Stimulated activated CD4-positive, alpha-beta T cell treated with anti-CD3 and anti-CD28 coated beads, Interleukin-4, amount 100 ng/mL, for 24 hours (primary cell): ENCODE measurements around the gene NAIF1.

Experiments
- DNase-seq: peaks from one replicate; pipeline ENCODE4 v3.0.0-alpha.2; 2020

NAIF1 gene

GRCh38 chr9:128102196-128102595, 35.1 kb upstream of the NAIF1 start:
- DNase-seq, result no peak

DNA sequence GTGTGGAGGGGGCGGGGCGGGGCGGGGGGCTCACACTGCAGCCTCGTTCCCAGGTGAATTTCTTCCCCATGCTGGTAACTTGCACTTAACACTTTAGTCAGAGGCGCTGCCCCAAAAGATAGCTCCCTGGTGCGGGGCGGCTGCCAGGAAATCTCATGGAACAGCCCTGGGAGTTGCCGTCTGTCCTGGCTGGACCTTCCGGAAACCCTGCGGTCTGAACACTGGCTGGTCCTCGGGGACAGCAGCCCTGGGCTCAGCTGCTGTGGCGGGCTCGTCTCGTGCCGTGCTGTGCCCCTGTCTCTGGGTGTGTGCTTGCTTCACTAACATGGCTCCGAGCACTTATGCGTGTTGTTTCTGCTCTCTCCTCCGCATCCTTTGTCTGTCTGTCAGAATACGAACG, 34.6 kb upstream of the NAIF1 start:
- DNase-seq, result no peak

DNA sequence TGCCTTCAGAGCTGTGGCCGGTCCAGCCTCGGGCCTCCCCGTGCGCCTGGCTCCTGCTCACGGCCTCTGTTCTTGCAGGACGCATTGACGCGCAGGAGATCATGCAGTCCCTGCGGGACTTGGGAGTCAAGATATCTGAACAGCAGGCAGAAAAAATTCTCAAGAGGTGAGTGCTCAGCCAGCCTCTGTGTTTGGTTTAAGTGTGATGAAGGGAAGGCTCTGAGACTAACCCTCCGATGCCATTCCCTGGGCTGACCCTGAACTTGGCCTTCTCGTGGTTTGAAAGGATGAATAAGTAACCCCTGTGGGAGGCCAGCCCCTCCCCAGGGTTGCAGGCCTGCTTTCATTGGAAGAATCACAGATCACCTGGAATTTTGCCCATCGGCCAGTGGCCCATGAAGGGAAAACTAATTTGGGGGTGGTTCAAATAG, 34.1 kb upstream of the NAIF1 start:
- no peak for DNase-seq

GRCh38 chr9:128100581-128100980, 33.5 kb upstream of the NAIF1 start:
- no peak for DNase-seq

- DNase-seq, result no peak
These were observed 32.9 kb upstream of the NAIF1 start for GRCh38 chr9:128099932-128100491.

DNA sequence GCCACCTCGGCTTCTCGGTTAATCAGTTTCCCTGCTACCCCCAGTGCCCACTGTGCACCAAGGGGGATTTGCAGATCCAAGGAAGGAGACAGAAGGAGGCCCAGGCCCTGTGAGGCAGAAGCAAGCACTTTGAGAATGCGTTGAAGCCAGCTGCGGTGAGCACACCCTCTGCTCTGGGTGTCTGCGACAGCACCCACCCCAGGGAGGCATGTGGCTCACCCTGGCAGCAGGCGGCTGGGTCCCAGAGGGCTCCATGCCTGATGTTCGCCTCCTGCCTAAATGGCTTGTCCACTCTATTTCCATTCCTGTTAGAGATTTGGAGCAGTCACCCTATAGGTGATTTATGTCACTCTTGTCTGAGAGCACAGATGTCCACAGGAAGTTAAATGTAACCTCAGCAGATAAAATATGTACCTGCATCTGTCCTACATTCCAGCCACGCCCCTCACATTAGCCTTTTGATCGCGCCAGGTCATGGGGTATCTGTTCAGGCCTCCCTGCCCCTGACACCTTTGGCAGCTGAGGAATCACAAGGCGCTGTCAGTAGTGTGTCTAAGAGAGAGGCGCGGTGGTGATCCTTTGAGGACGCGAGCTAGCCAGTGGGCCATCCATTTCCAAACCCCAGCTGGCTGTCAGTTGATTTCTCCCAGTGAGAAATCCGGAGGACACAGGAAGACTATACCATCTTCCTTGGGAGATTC, 32.3 kb upstream of the NAIF1 start:
- DNase-seq, result no peak

DNA sequence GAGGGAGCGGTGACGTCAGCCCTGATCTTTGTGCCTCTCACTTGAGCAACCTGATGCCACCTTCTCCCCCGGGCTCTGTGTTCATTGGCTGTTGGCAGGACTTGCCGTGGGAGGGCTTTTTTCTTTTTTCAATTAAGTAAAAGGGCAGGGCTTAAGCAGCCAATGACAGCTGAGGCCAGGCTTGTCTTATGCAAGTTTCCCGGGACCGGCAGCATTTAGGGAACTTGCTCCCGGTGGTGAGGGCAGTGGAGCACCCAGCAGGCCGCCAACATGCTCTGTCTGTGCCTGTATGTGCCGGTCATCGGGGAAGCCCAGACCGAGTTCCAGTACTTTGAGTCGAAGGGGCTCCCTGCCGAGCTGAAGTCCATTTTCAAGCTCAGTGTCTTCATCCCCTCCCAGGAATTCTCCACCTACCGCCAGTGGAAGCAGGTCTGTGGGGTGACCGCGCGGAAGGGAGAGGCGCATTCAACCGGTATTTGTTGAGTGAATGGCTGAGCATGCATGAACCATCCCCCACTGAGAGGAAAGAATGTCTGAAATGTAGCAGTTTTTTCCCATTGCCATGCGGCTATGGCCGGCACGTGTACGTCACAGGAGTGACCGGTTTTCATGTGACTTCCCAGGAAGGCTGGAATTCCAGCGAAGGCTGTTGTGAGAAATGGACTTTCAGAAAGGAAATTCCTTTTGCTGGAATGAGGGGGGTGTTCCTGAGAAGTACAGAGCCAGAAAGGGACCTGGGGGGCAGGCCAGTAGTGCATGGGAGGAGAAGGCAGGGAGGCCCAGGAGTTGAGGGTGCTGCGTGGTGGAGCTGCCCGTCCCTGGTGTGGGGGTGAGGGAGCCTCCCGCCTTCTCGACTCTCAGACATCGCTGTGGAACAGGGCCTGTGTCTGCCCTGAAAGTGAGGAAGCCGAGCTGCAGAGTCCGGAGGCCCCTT, 31.4 kb upstream of the NAIF1 start:
- peak; percentile 63 for DNase-seq

DNA sequence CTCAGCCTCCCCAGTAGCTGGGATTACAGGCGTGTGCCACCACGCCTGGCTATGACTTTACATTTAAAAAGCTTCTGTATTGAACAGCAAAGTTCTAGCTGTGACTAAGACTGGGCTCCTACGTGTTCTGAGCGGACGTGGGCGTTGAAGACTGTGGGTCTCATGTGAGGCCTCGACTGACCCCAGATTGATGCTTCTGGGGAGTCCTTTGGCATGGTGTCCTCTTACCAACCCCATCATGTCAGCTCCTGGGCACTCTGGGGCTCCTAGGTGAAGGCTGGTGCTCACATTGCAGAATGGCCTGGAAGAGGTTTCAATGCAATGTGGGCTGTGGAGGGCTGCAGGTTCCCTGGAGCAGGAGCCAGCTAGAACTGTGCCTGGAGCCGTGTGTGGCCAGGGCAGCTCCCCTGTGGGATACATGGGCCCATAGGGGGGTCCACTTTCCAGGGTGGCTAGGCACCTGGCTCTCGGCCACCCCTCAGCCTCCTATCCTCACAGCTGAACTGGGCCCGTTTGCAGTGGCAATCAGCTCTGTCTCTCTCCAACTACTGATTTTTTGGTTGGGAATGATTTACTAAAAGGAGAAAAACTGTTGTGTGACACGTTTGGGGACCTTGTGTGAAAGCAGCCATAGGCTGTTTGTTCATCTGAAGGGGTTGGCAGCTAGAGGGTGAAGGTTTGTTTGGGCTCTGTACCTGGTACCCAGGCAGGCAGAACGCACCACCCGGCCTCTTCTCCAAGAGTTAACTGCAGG, 30.6 kb upstream of the NAIF1 start:
- DNase-seq, result no peak

DNA sequence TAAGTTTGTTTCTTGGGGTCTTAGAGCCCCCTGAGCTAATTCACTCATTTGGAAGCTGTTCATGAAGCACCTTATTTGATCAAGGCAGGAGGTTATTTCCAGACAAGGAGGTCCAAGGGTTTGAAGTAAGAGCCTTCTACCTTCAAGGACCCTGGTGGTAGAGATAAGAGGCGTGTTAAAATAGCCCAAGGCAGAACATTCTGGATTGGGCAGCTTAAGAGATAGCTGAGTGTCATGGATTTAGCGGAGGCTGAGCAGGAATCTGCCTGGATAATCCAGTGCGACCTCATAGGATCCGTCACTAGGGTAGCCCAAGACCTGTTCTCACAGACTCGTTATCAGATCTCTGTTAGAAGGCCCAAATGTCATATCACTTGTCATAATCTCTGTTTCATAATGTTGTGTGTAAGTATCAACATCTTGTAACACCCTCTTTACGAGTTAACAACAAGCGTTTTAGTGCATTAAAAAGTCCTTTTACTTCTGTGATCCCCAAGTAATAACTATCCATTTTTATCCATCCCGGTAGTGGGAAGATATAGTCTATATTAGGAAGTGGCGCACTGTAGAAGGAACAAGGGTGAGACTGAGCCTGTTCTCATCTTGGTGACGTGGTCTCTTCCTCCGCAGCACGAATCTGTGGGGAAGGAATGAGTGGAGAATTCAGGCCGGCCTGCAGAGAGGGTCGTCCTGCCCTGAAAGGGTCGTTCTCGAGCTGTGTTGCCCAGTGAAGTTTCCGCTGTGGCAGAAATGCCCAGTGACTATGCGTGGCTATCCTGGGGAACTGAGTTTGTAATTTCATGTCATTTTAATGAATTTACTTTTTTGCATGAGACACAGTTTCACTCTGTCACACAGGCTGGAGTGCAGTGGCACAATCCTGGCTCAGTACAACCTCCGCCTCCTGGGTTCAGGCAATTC, 29.8 kb upstream of the NAIF1 start:
- DNase-seq, result no peak

DNA sequence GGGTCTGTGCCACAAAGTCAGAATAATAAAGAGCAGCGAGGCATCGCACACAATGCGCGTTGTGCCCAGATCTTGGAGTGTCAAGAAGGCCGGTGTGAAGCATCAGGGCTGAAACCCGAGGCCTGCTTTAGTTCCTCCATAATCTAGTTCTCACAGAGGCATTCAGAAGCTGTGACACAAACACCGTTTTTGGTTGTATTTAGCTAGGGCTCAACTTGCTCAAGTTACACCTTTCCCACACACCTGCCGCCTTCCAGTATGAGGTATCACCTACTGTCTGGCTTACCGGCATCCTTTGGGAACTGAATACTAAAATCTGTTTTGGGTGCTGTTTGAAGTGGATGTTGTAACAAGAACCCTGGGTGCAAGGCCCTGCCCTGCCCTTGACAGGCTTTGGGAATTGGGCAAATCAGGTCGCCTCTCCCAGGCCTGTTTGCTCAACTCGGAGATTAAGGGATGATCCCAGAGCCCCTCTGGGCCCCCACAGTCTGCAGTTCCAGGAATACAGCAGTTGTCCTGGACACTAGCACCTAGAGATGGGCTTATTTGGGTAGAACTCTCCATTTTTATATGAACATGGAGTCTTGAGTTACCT, 27.9 kb upstream of the NAIF1 start:
- DNase-seq, result no peak

- DNase-seq, result peak; percentile 89
These were observed 27.2 kb upstream of the NAIF1 start for GRCh38 chr9:128094166-128094949.

DNA sequence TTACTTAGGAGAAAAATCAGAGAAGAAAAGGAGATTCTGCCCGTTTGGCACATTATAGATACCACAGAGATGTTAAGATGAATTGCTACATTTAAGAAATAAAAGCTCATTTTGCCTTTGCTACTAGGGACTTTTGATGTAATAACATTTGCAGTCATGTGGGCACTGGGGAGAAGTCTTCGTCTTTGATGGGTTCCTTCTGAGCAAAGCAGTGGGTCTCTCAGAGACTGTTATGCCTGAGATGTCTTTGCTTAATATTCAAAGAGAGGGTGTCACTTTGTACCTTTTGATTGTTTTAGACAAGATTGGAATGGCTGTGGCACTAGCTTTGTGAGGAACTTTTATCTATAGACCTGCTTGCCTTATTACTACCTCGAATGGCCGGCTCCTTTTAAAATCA, 25.9 kb upstream of the NAIF1 start:
- no peak for DNase-seq

- no peak for DNase-seq
These were observed 25.3 kb upstream of the NAIF1 start for GRCh38 chr9:128092199-128092977.

DNA sequence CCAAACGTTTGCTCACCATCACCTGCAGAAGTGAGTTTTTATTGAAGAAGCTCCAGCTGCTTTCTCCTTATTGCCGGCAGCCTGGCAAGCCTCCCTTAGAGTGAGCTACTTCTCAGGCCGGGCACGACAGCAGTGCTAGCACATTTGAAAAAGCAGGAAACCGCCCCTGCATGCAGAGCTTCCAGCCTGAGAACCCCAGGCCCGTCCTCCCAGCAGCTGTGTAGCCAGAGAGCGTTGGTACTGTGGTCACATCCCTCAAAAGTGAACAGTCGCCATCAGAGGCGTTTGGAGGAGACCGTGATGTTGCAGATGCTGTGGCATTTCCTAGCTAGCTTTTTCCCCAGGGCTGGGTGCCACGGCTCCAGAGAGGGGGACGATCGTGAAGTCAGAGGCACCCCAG, 24.5 kb upstream of the NAIF1 start:
- no peak for DNase-seq

DNA sequence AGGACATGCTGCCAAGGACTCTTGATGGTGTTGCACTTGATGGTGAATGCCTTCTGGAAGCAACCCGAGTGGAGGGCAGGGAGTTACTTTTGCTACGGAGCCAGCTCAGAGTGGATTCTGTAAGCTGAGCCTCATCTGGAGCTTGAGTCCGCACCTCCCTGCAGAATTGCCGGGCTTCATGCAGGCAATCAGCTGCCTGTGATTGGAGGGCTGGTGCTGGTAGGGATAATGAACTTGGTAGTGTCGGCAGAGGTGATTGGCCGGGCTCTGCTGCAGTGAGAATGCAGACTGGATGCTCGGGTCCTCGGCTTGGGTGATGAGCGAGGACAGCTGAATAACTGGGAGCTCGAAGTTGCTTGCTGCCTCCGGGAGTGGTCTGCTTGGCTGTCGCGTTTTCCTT, 24.0 kb upstream of the NAIF1 start:
- DNase-seq, result no peak

GRCh38 chr9:128089299-128089698, 22.2 kb upstream of the NAIF1 start:
- no peak for DNase-seq

GRCh38 chr9:128088253-128088945, 21.3 kb upstream of the NAIF1 start:
- no peak for DNase-seq

- no peak for DNase-seq
These were observed 20.1 kb upstream of the NAIF1 start for GRCh38 chr9:128087262-128087661.

- DNase-seq, result no peak
These were observed 18.8 kb upstream of the NAIF1 start for GRCh38 chr9:128085943-128086342.
